GM21723 (cell line): Measurements from ENCODE around the gene TBC1D1.
"Not testable (repeated sequence)": the region's sequence is repeated elsewhere in the genome, so short reads cannot be mapped to it uniquely, and the experiment has no call there.

Source experiments
- ATAC-seq: cut with Tn5 transposase; IDR thresholded peaks from one replicate; pipeline ENCODE4 v1.9.1; 2021; ENCODE audit warnings: mild to moderate bottlenecking, moderate library complexity; ENCODE audit not compliant: unreplicated experiment

Gene TBC1D1

GRCh38 chr4:38007645-38008044 lies 116.8 kb downstream of the TBC1D1 start:
- ATAC-seq = no peak

DNA sequence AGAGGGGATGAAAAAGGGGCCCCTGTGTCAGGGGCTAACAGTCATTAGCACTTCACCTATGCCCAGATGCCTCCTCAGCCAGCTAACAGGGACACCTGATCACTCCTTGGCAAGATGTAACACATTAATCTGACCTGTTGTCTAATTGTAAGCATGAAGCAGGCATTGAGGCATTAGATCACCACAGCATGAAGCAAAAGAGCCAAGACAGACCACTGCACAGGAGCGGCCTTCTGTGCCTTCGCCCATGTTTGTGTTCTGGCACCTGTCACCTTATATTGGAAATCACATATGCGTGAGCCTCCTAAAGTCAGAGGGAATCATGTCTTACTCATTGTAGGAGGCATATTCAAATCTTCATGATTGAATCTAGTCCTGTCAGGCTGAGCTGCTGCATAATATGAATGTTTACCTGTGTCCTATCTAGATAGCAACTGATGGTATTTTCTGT lies 117.7 kb downstream of the TBC1D1 start:
- no peak for ATAC-seq

- ATAC-seq = no peak
Measured at GRCh38 chr4:38009421-38009820, 118.5 kb downstream of the TBC1D1 start.

DNA sequence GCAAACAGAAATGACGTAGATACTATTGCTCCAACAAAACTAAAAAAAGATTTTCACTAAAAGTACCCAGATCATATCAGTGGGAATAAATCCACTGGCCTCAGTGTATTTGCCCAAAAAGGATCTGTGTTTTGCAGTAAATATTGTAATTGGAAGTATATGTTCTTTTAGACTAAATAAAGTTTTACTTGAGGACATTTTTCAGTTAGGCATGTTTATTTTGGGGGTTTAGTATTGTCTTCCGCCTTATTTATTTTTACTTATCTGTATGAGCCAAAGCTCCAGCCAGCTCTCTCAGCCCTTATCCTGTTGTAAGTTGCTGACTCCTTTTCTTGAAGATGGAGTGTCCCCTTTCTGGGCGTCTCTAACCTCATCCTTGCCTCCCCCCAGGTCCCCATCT lies 119.1 kb downstream of the TBC1D1 start:
- no peak for ATAC-seq

DNA sequence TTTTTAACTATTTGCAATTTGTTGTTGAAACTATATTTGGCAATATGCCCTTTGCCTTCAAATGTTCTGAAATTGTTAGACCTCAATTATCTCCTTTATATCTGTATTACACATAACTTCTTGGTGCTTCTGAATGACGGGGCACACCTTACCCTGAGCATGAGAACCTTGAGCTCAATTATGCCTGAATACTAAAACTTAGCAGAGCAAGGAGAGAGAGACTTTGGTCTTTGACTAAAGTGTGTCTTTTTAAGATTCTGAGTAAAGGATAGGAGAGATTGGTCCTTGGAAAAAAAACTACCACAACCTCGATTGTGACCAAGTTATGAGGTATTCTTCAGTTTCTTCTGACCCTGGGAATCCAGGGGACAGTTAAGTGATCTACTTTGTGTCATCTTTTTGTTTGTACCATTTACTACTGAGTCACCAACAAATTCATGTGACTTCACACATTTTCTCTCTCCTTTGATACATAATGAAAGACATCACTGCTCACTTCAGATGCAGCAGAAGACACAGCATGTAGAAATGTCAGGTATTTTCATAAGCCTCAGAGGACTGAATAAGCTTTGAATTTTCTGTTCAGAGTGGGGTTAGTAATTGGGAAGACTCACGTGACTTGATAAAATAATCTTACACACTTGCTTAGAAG lies 120.8 kb downstream of the TBC1D1 start:
- no peak for ATAC-seq

DNA sequence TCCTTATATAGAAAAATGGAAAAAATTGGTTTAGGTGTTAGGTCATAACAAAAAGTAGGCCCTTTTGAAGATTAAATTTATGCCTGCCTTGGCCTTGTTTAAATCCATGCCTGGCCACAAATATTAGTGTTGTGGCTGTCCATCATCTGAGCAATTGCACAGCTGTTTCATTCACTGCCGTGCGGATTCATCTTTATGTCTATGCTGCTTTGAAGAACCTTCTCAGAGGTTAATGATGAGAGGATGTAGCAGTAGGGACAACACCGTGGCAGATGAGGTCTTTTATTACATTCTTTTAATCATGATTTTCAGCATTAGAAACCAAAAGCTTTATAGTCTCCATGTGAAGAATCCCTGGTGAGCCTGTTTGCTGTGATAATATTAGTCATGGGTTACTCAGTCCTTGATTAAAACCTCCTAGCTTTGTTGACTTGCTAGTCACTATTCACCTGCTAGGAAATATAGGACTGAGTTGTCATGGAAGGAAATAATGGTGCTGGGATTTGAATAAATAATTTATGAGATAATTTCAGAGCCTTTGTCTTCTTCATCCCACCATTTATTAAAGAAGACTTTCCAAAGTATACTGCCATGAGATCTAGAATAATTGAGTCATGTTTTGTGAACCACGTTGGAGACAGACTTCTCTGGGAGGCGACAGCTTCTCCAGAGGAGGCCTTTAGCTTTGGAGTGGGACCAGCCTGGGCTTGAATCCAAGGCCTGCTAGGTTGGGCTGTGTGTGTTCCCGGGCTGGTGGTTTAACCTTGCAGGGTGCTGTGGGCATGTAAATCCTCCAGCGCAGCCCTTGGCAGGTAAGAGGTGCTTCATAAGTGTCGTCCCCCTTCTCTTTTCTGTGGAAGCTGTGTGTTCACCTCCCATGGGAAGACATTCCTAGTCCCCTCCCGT lies 122.8 kb downstream of the TBC1D1 start:
- no peak for ATAC-seq

- ATAC-seq = no peak
Measured at GRCh38 chr4:38014421-38014852, 123.6 kb downstream of the TBC1D1 start.

GRCh38 chr4:38015886-38016515 lies 125.1 kb downstream of the TBC1D1 start:
- no peak for ATAC-seq

- ATAC-seq = no peak
Measured at GRCh38 chr4:38016698-38017097, 125.8 kb downstream of the TBC1D1 start.

DNA sequence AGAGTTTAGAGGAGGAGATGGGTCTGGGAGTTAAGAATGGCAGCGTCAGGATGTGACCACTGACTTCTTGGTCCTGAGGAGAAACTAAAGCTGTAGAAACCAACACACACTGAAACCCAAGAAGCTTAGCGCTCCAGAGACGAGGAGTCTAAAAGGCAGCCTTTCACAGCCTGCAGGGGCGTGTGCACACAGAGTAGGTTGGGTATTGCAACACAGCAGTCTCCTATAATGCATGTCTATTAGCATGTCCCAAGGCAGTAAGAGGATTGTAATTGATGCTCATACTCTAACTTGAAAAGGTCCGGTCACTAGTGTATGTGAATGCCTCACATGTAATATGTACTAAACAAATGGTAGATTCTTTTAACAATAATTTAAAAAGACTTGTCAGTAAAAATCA lies 126.7 kb downstream of the TBC1D1 start:
- ATAC-seq = no peak

DNA sequence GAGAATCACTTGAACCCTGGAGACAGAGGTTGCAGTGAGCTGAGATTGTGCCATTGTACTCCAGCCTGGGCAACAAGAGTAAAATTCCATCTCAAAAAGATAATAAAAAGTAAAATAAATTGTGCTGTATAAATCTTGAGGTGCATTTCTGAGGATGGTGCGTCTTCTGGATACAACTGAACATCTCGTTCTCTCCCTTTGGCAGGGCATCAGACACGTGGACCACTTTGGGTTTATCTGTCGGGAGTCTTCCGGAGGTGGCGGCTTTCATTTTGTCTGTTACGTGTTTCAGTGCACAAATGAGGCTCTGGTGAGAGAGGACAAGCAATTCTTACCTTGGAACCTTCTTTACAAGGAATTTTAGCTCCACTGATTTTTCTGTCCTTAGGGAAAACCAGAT lies 129.5 kb downstream of the TBC1D1 start:
- ATAC-seq = no peak

GRCh38 chr4:38020961-38021360 lies 130.1 kb downstream of the TBC1D1 start:
- not testable (repeated sequence) for ATAC-seq

- ATAC-seq = no peak
Measured at GRCh38 chr4:38021751-38022150, 130.9 kb downstream of the TBC1D1 start.

DNA sequence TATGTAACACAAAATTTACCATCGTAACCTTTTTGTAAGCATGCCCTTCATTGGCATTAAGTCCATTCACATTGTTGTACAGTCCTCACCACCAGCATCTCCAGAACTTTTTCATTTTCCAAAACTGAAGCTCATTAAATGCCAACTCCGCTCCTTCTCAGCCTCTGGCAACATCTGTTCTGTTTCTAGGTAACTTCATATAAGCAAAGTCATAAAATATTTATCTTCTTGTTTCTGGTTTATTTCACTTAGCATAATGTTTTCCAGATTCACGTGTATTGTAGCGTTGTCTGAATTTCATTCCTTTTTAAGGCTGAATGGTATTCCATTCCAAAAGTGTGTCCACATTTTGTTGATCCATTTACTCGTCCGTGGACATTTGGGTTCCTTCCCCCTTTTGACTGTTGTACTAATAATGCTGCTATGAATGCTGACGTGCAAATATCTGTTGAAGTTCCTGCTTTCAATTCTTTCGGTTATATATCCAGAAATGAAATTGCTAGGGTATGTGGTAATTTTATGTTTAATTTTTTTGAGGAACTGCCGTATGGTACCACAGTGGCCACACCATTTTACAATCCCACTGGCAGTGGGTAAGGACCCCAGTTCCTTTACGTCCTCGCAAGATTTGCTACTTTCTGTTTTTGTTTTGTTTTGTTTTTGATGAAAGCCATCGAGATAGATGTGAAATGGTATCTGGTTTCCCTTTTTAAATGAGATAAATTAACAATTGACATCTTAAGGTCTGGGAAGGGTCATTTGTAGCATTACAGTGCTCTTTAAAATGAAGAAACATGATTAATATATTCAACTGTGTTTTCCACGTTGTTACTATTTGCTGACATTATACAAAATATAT lies 132.7 kb downstream of the TBC1D1 start:
- ATAC-seq = no peak

GRCh38 chr4:38024206-38024509 lies 133.3 kb downstream of the TBC1D1 start:
- ATAC-seq = no peak

- no peak for ATAC-seq
Measured at GRCh38 chr4:38025665-38026064, 134.8 kb downstream of the TBC1D1 start.

DNA sequence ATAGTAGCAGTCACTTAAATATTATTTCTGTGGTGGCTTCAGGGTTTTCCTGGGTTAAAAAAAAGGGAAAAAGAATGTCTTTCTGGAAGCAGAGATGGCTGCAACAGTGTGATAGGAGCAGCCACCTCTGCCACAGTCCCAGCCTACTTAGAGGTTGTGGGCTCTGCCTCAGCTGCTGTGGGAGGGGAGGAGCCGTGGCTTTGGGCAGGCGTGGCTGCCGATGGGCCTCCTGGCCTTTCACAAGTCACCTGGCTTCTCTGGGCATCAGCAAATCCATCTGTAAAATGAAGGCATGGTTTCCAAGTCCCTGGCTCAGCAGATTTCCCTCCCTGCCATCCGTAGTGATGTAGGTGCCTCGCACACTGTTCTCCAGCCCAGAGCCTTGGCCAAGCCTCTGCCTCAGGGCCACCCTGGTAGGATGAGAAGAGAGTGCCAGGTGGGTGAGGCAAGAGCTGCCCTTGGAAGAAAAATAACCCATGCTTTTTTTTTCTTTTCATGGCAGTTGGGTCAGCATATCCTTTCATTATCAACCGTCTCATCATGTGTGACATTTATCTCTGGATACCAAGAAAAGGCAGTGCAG lies 135.4 kb downstream of the TBC1D1 start:
- ATAC-seq = no peak

GRCh38 chr4:38030023-38030422 lies 139.1 kb downstream of the TBC1D1 start:
- no peak for ATAC-seq

- no peak for ATAC-seq
Measured at GRCh38 chr4:38034986-38035882, 144.3 kb downstream of the TBC1D1 start.

DNA sequence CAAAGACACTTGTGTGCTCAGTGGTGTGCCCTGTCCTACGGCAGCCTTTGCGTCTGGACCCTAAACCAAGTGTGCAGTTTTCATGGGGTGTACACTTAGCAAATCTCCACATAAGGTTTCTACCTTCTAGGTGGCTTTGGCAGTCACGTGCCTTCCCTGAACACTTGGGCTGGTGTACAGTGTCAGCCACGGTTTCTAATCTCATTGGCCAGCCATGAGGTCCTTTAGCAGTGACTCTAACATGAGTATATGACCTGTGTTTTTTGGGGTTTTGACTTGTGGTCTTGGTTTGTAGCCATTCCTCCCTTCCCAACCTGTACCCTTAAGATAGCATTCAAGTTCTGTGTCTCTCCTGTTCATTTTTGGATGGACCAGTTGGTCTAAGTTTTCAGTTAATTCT lies 145.7 kb downstream of the TBC1D1 start:
- no peak for ATAC-seq
